Measurements from ENCODE around the gene HPX. TPM values are rescaled to one million over a fixed set of nuclear protein-coding genes. Genes with fewer than 3 reads are reported as not detected.

The HPX gene
- total and polyA plus RNA-seq, 2 of the 4 experiments (the other 2 are of a cell fraction), result 0.36 to 1.4 TPM

- H2AK5ac ChIP-seq (ENCODE audit: low read depth, low read length), result no peak overlapping the region
- peaks cover 4% of the 10 kb centered on the region; the same call in 1 of the 2 replicates for H4K20me1 ChIP-seq (ENCODE audit: insufficient read depth, low read length)
- intact Hi-C loops (cut with micrococcal nuclease), result no loop called here
- no peak overlapping the region for H3K4me3 ChIP-seq (ENCODE audit: insufficient read depth, low read depth, low read length)
- no peak overlapping the region for H3K9ac ChIP-seq (ENCODE audit: low read depth, low read length)
- no peak overlapping the region for H2BK20ac ChIP-seq (ENCODE audit: low read depth, low read length)
- no peak overlapping the region for H4K5ac ChIP-seq (ENCODE audit: low read depth, low read length)
- peaks cover 30 to 34% of the 10 kb centered on the region in 2 experiments for H3K79me1 ChIP-seq (ENCODE audit: low read depth in 1 of 2, low read length in 2 of 2)
- no peak overlapping the region for H2AFZ ChIP-seq (replicated peaks; ENCODE audit: low read length, poor library complexity)
- no peak overlapping the region for H4K91ac ChIP-seq (ENCODE audit: insufficient read depth, low read depth, low read length)
- no peak overlapping the region for H2AK9ac ChIP-seq (replicated peaks; ENCODE audit: low read depth, low read length, poor library complexity)
- H3K4me2 ChIP-seq (ENCODE audit: low read depth, low read length), result no peak overlapping the region
- H3K4ac ChIP-seq (ENCODE audit: low read depth, low read length), result no peak overlapping the region
- no peak overlapping the region for H2BK15ac ChIP-seq (ENCODE audit: low read depth, low read length)
- no peak overlapping the region for H3K56ac ChIP-seq (ENCODE audit: extremely low read depth, insufficient read depth, low read length)
- no peak overlapping the region for H2BK5ac ChIP-seq (ENCODE audit: low read depth, low read length, poor library complexity, severe bottlenecking)
- H3K9me3 ChIP-seq (ENCODE audit: control insufficient read depth, insufficient read depth, low read length), result no peaks in the 10 kb centered on the region
- ChIA-PET POLR2A (ENCODE audit: unreplicated experiment) (no interaction called here), CTCF (interaction anchor here (1.2 to 1.5 kb wide), 2 partner anchors 14 to 18 kb away, joined by 3 to 5 read pairs; no protein-coding TSS in a partner anchor)
- no peak overlapping the region for H2BK120ac ChIP-seq (ENCODE audit: low read depth, low read length)
- TF ChIP-seq MXI1 (IDR thresholded peaks at IDR 0.05; ENCODE audit: borderline replicate concordance, low read depth, low read length) (no peak), RFX5 (IDR thresholded peaks at IDR 0.05; ENCODE audit: low read depth, low read length) (no peak), NFE2L2 (IDR thresholded peaks at IDR 0.05; ENCODE audit: low read depth, low read length) (no peak), BHLHE40 (IDR thresholded peaks at IDR 0.05; ENCODE audit: low read depth, low read length) (no peak), FOS (IDR thresholded peaks at IDR 0.05; ENCODE audit: low read depth, low read length) (no peak), SMC3 (IDR thresholded peaks at IDR 0.05; ENCODE audit: low read depth, low read length) (no peak), RAD21 (IDR thresholded peaks at IDR 0.05; ENCODE audit: low read length) (no peak), MAFK (IDR thresholded peaks at IDR 0.05; ENCODE audit: low read depth, low read length) (no peak)
- in situ Hi-C loops (cut with MboI; ENCODE audit: low sequenced_read_pairs), result no loop called here
- BruUV-seq (replicated peaks), result no TSS peak
- peaks cover 12% of the 10 kb centered on the region for H3K36me3 ChIP-seq (ENCODE audit: control insufficient read depth, insufficient read depth, low read length)
- H3K9me1 ChIP-seq (ENCODE audit: insufficient read depth, low read length), result no peaks in the 10 kb centered on the region
- ATAC-seq (ENCODE audit: low read depth), result no peak
- no peak for DNase-seq
- no peak overlapping the region for H3K27ac ChIP-seq (ENCODE audit: insufficient read depth, low read length)
- no CpG with 5 or more reads among the region's 1 CpG for WGBS, 2 experiments (ENCODE audit: extremely low coverage in 2 of 2, insufficient read length in 1 of 2)
- H3K27me3 ChIP-seq (ENCODE audit: control insufficient read depth, insufficient read depth, low read length), result no peaks in the 10 kb centered on the region
- no peak overlapping the region for H3K23ac ChIP-seq (ENCODE audit: low read depth, low read length)
- dilution Hi-C loops (cut with HindIII; ENCODE audit: low sequenced_read_pairs, unreplicated experiment), result no loop called here
- no peak overlapping the region for H4K8ac ChIP-seq (ENCODE audit: low read depth in 2 of 2, low read length in 2 of 2)
- peaks cover 4% of the 10 kb centered on the region for H3K4me1 ChIP-seq (ENCODE audit: control insufficient read depth, insufficient read depth, low read length)
- no peak overlapping the region for H3K18ac ChIP-seq (ENCODE audit: low read depth, low read length)
- H3K14ac ChIP-seq (replicated peaks; ENCODE audit: low read depth, low read length), result no peak overlapping the region
Observed at GRCh38 chr11:6486938-6487337, 46.2 kb upstream of the HPX start.
